Measurements from ENCODE around the gene SDK2.

Gene SDK2

GRCh38 chr17:73402466-73402865, 241.8 kb downstream of the SDK2 start:
- Histone ChIP-seq H3K79me2 (ENCODE audit: low read length) (no peaks in the 10 kb centered on the region), H3K9me2 (replicated peaks; ENCODE audit: insufficient read depth, low read length) (no peaks in the 10 kb centered on the region), H3K27me3 (replicated peaks; ENCODE audit: insufficient read depth, low read length) (peaks cover 29% of the 10 kb centered on the region), H3K9me3 (replicated peaks; ENCODE audit: insufficient read depth, low read length) (no peaks in the 10 kb centered on the region), H3K9ac (ENCODE audit: low read length) (no peak overlapping the region), H3K4me1 (ENCODE audit: low read length) (no peaks in the 10 kb centered on the region), H2AFZ (ENCODE audit: low read length) (peak overlapping the region; percentile 69; the same call in 1 of the 2 replicates), H3K36me3 (replicated peaks; ENCODE audit: insufficient read depth, low read length) (no peaks in the 10 kb centered on the region), H3K4me3 (ENCODE audit: low read length) (no peak overlapping the region), H3K27ac (ENCODE audit: low read length) (no peak overlapping the region), H3K4me2 (ENCODE audit: low read depth, low read length) (peak overlapping the region; percentile 37; the same call in 1 of the 2 replicates), H3F3A (ENCODE audit: insufficient read depth, low read length) (no peaks in the 10 kb centered on the region), H4K20me1 (ENCODE audit: insufficient read depth, low read length) (no peaks in the 10 kb centered on the region)
- no peak for DNase-seq
- TF ChIP-seq EZH2 (optimal IDR thresholded peaks at IDR 0.05; ENCODE audit: low read depth, low read length) = no peak
- no peak for TF ChIP-seq CTCF (IDR thresholded peaks at IDR 0.05; ENCODE audit: low read length)
- no peak for TF ChIP-seq EZH2phosphoT487 (IDR thresholded peaks at IDR 0.05; ENCODE audit: low read length)

DNA sequence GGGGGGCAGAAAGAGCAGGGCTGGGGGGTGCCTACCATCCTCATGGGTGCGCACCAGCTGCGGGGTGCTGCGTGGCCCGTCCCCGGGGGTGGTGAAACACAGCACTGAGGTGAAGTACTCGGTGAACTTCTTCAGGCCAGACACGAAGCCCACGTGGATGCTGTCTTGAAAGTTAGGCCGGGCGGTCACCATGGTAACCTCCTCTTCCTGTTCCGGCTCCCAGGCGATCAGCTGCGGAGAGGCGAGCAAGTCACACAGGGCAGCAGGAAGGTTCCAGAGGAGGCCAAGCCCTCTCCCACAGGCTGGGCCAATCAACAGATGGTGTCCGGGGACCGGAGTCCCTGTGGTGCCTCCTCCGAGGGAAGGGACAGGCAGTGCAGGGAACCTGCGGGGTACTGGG, 242.3 kb downstream of the SDK2 start:
- TF ChIP-seq CTCF (IDR thresholded peaks at IDR 0.05; ENCODE audit: low read length) (no peak), EZH2 (optimal IDR thresholded peaks at IDR 0.05; ENCODE audit: low read depth, low read length) (no peak), EZH2phosphoT487 (IDR thresholded peaks at IDR 0.05; ENCODE audit: low read length) (no peak)
- peak; percentile 46 for DNase-seq
- Histone ChIP-seq H4K20me1 (ENCODE audit: insufficient read depth, low read length) (no peaks in the 10 kb centered on the region), H3K4me3 (ENCODE audit: low read length) (no peak overlapping the region; the same call in 1 of the 2 replicates), H3K4me2 (ENCODE audit: low read depth, low read length) (peak overlapping the region; percentile 37; the same call in 1 of the 2 replicates), H3K79me2 (ENCODE audit: low read length) (no peaks in the 10 kb centered on the region), H3K36me3 (replicated peaks; ENCODE audit: insufficient read depth, low read length) (no peaks in the 10 kb centered on the region), H3K9ac (ENCODE audit: low read length) (no peak overlapping the region), H3F3A (ENCODE audit: insufficient read depth, low read length) (no peaks in the 10 kb centered on the region), H3K27me3 (replicated peaks; ENCODE audit: insufficient read depth, low read length) (peaks cover 33% of the 10 kb centered on the region), H3K27ac (ENCODE audit: low read length) (no peak overlapping the region), H3K9me3 (replicated peaks; ENCODE audit: insufficient read depth, low read length) (no peaks in the 10 kb centered on the region), H3K4me1 (ENCODE audit: low read length) (no peaks in the 10 kb centered on the region), H2AFZ (ENCODE audit: low read length) (peak overlapping the region; percentile 69), H3K9me2 (replicated peaks; ENCODE audit: insufficient read depth, low read length) (no peaks in the 10 kb centered on the region)

- Histone ChIP-seq H4K20me1 (ENCODE audit: insufficient read depth, low read length) (no peaks in the 10 kb centered on the region), H3K36me3 (replicated peaks; ENCODE audit: insufficient read depth, low read length) (no peaks in the 10 kb centered on the region), H3K4me1 (ENCODE audit: low read length) (no peaks in the 10 kb centered on the region), H2AFZ (ENCODE audit: low read length) (no peak overlapping the region), H3F3A (ENCODE audit: insufficient read depth, low read length) (no peaks in the 10 kb centered on the region), H3K9ac (ENCODE audit: low read length) (no peak overlapping the region), H3K4me2 (ENCODE audit: low read depth, low read length) (no peak overlapping the region), H3K27ac (ENCODE audit: low read length) (no peak overlapping the region), H3K27me3 (replicated peaks; ENCODE audit: insufficient read depth, low read length) (peaks cover 39% of the 10 kb centered on the region), H3K79me2 (ENCODE audit: low read length) (no peaks in the 10 kb centered on the region), H3K4me3 (ENCODE audit: low read length) (no peak overlapping the region), H3K9me2 (replicated peaks; ENCODE audit: insufficient read depth, low read length) (no peaks in the 10 kb centered on the region), H3K9me3 (replicated peaks; ENCODE audit: insufficient read depth, low read length) (no peaks in the 10 kb centered on the region)
- no peak for DNase-seq
- TF ChIP-seq CTCF (IDR thresholded peaks at IDR 0.05; ENCODE audit: low read length) (no peak), EZH2phosphoT487 (IDR thresholded peaks at IDR 0.05; ENCODE audit: low read length) (no peak), EZH2 (optimal IDR thresholded peaks at IDR 0.05; ENCODE audit: low read depth, low read length) (no peak)
Measured at GRCh38 chr17:73400915-73401545, 243.2 kb downstream of the SDK2 start.

All from MM.1S (cell line).